Measurements from ENCODE around the gene DCTN3.

DCTN3 gene

DNA sequence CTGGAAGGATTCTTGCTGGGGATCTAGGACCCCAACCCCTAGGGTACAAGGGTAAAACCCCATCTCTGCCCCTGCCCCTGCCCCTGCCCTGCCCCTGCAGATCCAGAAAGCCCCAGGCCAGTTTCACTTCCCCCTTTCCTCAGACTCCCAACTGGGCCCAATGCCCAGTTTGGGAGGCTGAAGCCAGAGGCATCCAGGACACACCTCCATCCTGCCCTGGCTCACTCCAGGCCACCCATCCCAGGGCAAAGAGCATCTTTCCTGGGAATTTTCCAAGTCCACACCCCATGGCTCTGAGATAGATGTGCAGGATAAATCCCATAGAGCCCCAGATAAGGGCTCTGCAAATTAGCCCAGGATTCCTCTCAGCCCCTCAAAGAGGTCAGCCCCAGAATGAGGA lies 48.2 kb downstream of the DCTN3 start:
- DNase-seq: no peak

GRCh38 chr9:34571481-34571810 lies 48.8 kb downstream of the DCTN3 start:
- DNase-seq: no peak

DNA sequence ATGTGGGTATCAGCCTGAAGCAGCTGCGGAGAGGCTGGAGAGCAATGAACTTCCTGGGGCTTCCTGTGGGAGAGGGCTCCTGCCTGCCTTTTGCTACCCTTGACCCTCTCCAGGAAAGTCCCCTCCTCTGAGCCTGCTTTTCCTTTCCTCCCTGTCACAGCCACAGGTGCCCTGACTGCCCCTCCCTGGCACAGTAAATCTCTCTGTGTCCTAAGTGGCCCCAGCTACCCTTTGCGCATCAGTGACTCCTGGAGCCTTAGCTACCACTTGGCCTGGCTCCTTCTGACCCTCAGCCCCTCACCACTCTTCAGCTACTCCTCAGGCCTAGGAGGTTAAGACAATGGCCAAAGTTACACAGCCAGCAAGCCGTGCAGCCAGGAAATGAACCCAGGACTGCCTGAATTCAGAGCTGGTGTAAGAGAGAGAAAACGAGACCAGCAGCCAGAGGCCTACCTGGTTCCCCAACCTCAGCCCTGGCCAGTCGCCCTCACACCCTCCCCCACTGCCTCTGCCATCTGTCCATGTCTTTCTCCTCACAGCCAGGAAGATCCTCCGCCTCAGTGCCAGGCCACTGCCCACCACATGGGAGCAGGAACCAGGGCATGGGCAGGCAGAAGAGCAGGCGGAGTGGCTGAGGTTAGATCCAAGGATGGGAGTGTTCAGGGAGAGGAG lies 49.4 kb downstream of the DCTN3 start:
- no peak for DNase-seq

DNA sequence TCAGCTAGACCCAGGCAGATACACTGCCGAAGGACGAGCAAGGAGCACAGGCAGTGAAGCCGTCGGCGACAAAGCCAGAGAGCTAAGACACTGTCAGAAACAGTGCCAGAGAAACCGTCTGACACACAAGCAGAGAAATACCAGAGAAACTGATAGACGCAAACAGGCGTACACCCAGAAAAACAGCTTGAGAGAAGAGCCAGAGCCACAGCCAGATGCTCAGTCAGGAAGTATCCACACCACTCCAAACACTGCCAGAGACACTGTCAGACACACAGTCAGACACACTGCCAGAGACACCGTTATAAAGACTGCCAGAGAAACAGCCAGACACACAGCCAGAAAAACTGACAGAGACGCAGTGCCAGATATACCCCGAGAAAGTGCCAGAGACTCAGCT lies 49.9 kb downstream of the DCTN3 start:
- no peak for DNase-seq

DNA sequence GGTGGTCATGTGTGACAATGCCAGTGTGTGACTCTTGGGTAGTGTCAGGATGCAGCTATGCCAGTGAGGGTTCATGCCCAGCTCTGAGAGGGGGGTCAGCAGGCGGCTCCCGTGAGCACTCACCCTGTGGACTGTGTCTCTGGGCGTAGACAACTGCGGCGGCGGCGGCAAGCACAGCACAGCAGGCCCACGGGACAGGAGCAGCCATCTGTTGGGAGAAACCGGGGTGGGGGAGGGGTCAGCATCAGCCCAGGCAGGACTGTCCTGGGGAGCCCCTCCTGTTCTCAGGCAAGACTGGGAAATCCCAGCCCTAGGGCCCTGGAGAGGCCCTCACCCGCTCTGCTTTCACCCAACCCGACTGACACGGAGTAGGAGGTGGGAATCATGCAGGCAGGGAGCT lies 51.5 kb downstream of the DCTN3 start:
- DNase-seq: no peak

DNA sequence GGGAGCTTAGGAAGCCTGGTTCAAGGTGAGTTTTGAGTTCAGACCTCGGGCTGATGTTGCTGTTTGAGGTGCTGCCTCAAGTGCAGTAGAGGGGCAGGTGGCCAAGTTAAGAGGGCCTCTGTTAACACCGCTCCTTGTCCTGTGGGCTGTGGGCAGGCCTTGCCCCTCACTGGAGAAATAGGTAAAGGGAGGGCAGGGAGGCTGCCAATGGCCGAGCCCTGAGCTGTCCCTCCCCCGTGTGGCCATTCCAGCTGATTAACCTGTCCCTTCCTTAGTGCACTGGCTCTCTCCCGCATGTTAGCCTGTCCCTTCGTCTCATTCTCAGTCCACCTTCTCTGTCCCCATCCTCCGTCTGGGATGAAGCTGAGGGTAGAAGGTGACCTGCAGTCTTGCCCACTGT lies 52.2 kb downstream of the DCTN3 start:
- DNase-seq: no peak

DNA sequence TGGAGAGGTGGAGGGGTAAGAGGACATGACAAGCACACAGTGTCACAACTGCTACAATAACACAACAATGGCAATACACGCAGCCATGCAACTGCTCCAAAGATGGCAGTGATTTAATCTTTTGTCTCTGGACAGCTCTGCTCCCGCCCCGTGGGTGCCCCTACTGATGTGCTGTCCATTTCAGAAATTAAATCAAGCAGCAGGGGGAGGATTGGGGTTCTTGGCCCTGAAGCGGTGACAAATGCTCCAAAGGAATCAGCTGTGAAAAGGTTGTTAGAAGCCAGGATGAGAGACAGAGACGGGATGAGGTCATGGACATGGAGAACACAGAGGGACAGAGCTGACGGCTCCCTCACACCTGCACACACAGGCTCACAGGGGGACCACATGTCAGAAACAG lies 53.3 kb downstream of the DCTN3 start:
- DNase-seq: no peak

DNA sequence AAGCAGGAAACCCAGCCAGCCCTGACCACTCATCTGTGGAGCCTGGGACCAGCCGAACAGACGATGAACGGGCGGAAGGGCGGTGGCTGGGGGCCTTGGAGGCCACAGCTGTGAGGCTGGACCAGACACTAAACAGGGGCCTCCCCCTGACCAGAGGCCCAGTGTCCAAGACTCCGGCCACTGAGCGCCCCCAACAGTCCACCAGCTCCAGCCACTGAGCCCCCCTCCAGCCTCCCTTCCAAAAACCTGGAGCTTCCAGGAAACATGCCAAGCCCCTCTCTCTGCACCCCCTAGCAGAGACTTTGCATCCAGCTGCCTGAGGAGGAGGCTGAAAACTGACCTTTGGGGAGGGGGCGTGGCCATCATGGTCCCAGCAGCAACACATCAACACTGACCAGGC lies 54.0 kb downstream of the DCTN3 start:
- DNase-seq: no peak

GRCh38 chr9:34565856-34566255 lies 54.4 kb downstream of the DCTN3 start:
- DNase-seq: no peak

DNA sequence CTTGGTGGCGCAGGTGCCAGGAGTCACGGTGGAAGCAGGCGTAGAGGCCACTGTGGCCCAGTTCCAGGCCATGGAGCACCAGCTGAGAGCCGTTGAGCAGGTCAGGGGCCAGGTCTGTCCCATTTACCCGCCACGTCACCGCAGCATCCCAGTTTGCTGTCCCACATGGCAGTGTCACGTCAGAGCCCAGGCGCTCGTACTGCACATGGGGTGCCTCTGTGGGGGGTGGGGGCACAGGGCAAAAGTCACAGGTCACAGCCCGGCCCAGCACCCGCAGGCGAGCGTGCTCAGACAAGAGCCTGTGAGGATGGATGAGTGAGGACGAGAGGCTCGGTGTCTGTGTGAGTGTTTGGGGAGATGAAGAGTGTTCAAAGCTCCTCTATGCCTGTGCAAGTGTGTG lies 55.7 kb downstream of the DCTN3 start:
- DNase-seq: no peak
